Liver (tissue), 9 donors: ENCODE results near the gene LRRC49. TPM values are rescaled to one million over a fixed set of nuclear protein-coding genes. Genes with fewer than 3 reads are reported as not detected.

ENCODE experiments used
- DNase-seq: peaks from one replicate; pipeline ENCODE4 v3.0.0-alpha.2; 2017; ENCODE audit warnings: low spot score
- H3K27ac ChIP-seq, 2 donors: one replicate each; pipeline ENCODE4 v1.7.0; 2013; ENCODE audit warnings: inconsistent platforms in 2 of 2, low read length in 2 of 2, control low read depth in 1 of 2, low read depth in 1 of 2, mild to moderate bottlenecking in 1 of 2
- H3K27me3 ChIP-seq, 4 donors: one replicate each; pipeline versions ENCODE4 v1.6.1 to v1.7.0; 2013; ENCODE audit warnings: low read length in 3 of 4, inconsistent platforms in 1 of 4, mild to moderate bottlenecking in 1 of 4, moderate library complexity in 1 of 4; ENCODE audit not compliant: control insufficient read depth in 4 of 4, insufficient read depth in 4 of 4
- H3K36me3 ChIP-seq, 4 donors: one replicate each; pipeline versions ENCODE4 v1.6.1 to v1.7.0; 2013; ENCODE audit warnings: low read length in 3 of 4, mild to moderate bottlenecking in 3 of 4, low read depth in 1 of 4, moderate library complexity in 1 of 4; ENCODE audit not compliant: control insufficient read depth in 4 of 4, insufficient read depth in 3 of 4
- H3K4me1 ChIP-seq, 4 donors: one replicate each; pipeline versions ENCODE4 v1.6.1 to v1.7.0; 2013; ENCODE audit warnings: low read length in 3 of 4, mild to moderate bottlenecking in 3 of 4, moderate library complexity in 1 of 4; ENCODE audit not compliant: control insufficient read depth in 4 of 4, insufficient read depth in 4 of 4
- H3K4me3 ChIP-seq, 3 donors: one replicate each; pipeline versions ENCODE4 v1.6.1 to v1.7.0; 2013; ENCODE audit warnings: low read length in 3 of 3, control low read depth in 1 of 3, low read depth in 1 of 3, mild to moderate bottlenecking in 1 of 3
- H3K9ac ChIP-seq, 2 donors: one replicate each; pipeline ENCODE4 v1.7.0; 2013; ENCODE audit warnings: low read length in 2 of 2, mild to moderate bottlenecking in 2 of 2, moderate library complexity in 2 of 2, control low read depth in 1 of 2, low read depth in 1 of 2
- H3K9me3 ChIP-seq, 4 donors: one replicate each; pipeline versions ENCODE4 v1.6.1 to v1.7.0; 2013; ENCODE audit warnings: low read length in 3 of 4; ENCODE audit not compliant: control insufficient read depth in 4 of 4
- CTCF ChIP-seq: fragments of 150-350 bp; IDR thresholded peaks from 2 replicates; pipeline ENCODE4 v1.5.1; 2017; ENCODE audit warnings: improper control_type of control experiment, low read depth, low read length; ENCODE audit not compliant: missing input control
- EGR1 ChIP-seq, 2 donors: IDR thresholded peaks; 2 replicates each; pipeline ENCODE4 v1.6.1; 2016 to 2018; ENCODE audit warnings: antibody characterized with exemption in 2 of 2, low read depth in 2 of 2
- FOXA1 ChIP-seq: IDR thresholded peaks from 2 replicates; pipeline ENCODE4 v1.6.1; 2016; ENCODE audit warnings: antibody characterized with exemption
- FOXA2 ChIP-seq: IDR thresholded peaks from 2 replicates; pipeline ENCODE4 v1.6.1; 2016; ENCODE audit warnings: antibody characterized with exemption
- GABPA ChIP-seq, 2 donors: IDR thresholded peaks in 1 of 2; conservative IDR thresholded peaks in 1 of 2; 2 replicates each; pipeline ENCODE4 v1.6.1; 2016; ENCODE audit warnings: antibody characterized with exemption in 2 of 2, mild to moderate bottlenecking in 1 of 2, moderate library complexity in 1 of 2
- HNF4A ChIP-seq, 2 donors: conservative IDR thresholded peaks; 2 replicates each; pipeline ENCODE4 v1.6.1; 2016; ENCODE audit warnings: antibody characterized with exemption in 2 of 2, mild to moderate bottlenecking in 2 of 2
- HNF4G ChIP-seq: IDR thresholded peaks from 2 replicates; pipeline ENCODE4 v1.6.1; 2016; ENCODE audit warnings: antibody characterized with exemption
- JUND ChIP-seq, 2 donors: IDR thresholded peaks; 2 replicates each; pipeline ENCODE4 v1.6.1; 2016; ENCODE audit warnings: antibody characterized with exemption in 2 of 2
- MAX ChIP-seq: IDR thresholded peaks from 2 replicates; pipeline ENCODE4 v1.6.1; 2016; ENCODE audit warnings: antibody characterized with exemption
- NR2F2 ChIP-seq: IDR thresholded peaks from 2 replicates; pipeline ENCODE4 v1.6.1; 2016; ENCODE audit warnings: antibody characterized with exemption
- RAD21 ChIP-seq, 2 donors: IDR thresholded peaks; 2 replicates each; pipeline ENCODE4 v1.6.1; 2016; ENCODE audit warnings: antibody characterized with exemption in 2 of 2, mild to moderate bottlenecking in 2 of 2
- REST ChIP-seq: IDR thresholded peaks from 2 replicates; pipeline ENCODE4 v1.6.1; 2016; ENCODE audit warnings: antibody characterized with exemption, mild to moderate bottlenecking
- RXRA ChIP-seq, 2 donors: IDR thresholded peaks; 2 replicates each; pipeline ENCODE4 v1.6.1; 2017 to 2018; ENCODE audit warnings: antibody characterized with exemption in 2 of 2, mild to moderate bottlenecking in 1 of 2
- SP1 ChIP-seq: IDR thresholded peaks from 2 replicates; pipeline ENCODE4 v1.6.1; 2018; ENCODE audit warnings: antibody characterized with exemption, mild to moderate bottlenecking
- TAF1 ChIP-seq: conservative IDR thresholded peaks from 2 replicates; pipeline ENCODE4 v1.6.1; 2016; ENCODE audit warnings: antibody characterized with exemption, mild to moderate bottlenecking
- YY1 ChIP-seq: IDR thresholded peaks from 2 replicates; pipeline ENCODE4 v1.6.1; 2016; ENCODE audit warnings: antibody characterized with exemption, mild to moderate bottlenecking
- WGBS: extraction: QIAGEN DNeasy Blood & Tissue Kit; methylation state at CpG from one replicate; pipeline ENCODE4 v1.1.7; 2013; 5-methylcytosine and 5-hydroxymethylcytosine counted together
- polyA plus RNA-seq, 2 donors: library from polyadenylated mRNA; stranded (reverse) in 1 of 2; unstranded in 1 of 2; fragments of 200-250 nt in 1 of 2; fragments of >200 nt in 1 of 2; fragmentation: Nextera tagmentation in 1 of 2; extraction: Ambion mirVana in 1 of 2; gene quantifications; one replicate each; pipeline versions ENCODE4 v1.2.1 to v1.2.3, GENCODE V29; 2013 to 2015
- total RNA-seq, 2 donors: library from RNA; depleted of rRNA; stranded (reverse); fragments of >200 nt; gene quantifications; one replicate each; pipeline ENCODE4 v1.2.3, GENCODE V29; 2014
- TF ChIP-seq, protein P1 (sequence below): IDR thresholded peaks from 2 replicates; pipeline ENCODE4 v1.6.1; 2016; ENCODE audit warnings: antibody characterized with exemption
- TF ChIP-seq, protein P2 (sequence below): IDR thresholded peaks from 2 replicates; pipeline ENCODE4 v1.6.1; 2016; ENCODE audit warnings: antibody characterized with exemption
- donor health status: healthy.
- donor health status: healthy.
- donor health status: healthy.
- donor health status: healthy.
- donor health status: healthy.

The LRRC49 gene, protein sequence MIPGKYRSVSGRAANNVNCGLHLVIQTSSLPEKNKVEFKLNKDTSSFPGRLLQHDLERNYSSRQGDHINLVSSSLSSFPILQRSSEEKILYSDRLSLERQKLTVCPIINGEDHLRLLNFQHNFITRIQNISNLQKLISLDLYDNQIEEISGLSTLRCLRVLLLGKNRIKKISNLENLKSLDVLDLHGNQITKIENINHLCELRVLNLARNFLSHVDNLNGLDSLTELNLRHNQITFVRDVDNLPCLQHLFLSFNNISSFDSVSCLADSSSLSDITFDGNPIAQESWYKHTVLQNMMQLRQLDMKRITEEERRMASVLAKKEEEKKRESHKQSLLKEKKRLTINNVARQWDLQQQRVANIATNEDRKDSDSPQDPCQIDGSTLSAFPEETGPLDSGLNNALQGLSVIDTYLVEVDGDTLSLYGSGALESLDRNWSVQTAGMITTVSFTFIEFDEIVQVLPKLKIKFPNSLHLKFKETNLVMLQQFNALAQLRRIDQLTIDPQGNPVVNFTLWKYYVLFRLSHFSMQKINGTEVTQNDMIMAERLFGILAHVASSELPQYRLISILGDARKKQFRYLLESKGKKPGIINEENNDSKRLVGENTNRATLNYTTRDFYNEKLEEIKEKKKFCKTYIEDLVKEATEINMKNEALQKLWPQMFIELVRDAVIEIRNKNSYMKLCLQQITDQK
- total RNA-seq (1 to 10 TPM in 1 of 2 donors, under 1 TPM in 1; 0.33 to 1.1 TPM), polyA plus RNA-seq (under 1 TPM; 0.20 to 0.29 TPM)

- Histone ChIP-seq H3K27me3 (no peaks in the 10 kb centered on the region), H3K9ac (no peak within 1 kb of the TSS), H3K36me3 (no peaks in the 10 kb centered on the region), H3K4me1 (peaks cover 3 to 23% (median 13%) of the 10 kb centered on the region in 4 donors), H3K27ac (peak within 1 kb of the TSS; percentile 2 to 11), H3K4me3 (peak within 1 kb of the TSS; percentile 60 to 82 (median 62)), H3K9me3 (no peaks in the 10 kb centered on the region)
- WGBS, result under 1% methylated on average over 61 of the region's 61 CpGs
- peak; percentile 19 for TF ChIP-seq TAF1
- TF ChIP-seq HNF4A (conservative IDR thresholded peaks at IDR 0.05), result peak in 1 of 2 donors; percentile 12
- no peak for TF ChIP-seq FOXA2
- no peak for TF ChIP-seq SP1
- TF ChIP-seq CTCF, result no peak
- TF ChIP-seq, protein P1, sequence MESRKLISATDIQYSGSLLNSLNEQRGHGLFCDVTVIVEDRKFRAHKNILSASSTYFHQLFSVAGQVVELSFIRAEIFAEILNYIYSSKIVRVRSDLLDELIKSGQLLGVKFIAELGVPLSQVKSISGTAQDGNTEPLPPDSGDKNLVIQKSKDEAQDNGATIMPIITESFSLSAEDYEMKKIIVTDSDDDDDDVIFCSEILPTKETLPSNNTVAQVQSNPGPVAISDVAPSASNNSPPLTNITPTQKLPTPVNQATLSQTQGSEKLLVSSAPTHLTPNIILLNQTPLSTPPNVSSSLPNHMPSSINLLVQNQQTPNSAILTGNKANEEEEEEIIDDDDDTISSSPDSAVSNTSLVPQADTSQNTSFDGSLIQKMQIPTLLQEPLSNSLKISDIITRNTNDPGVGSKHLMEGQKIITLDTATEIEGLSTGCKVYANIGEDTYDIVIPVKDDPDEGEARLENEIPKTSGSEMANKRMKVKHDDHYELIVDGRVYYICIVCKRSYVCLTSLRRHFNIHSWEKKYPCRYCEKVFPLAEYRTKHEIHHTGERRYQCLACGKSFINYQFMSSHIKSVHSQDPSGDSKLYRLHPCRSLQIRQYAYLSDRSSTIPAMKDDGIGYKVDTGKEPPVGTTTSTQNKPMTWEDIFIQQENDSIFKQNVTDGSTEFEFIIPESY, result no peak
- TF ChIP-seq NR2F2, result peak; percentile 72
- TF ChIP-seq, protein P2, sequence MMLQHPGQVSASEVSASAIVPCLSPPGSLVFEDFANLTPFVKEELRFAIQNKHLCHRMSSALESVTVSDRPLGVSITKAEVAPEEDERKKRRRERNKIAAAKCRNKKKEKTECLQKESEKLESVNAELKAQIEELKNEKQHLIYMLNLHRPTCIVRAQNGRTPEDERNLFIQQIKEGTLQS, result no peak
- no peak for TF ChIP-seq JUND (IDR thresholded peaks at IDR 0.05)
- TF ChIP-seq FOXA1, result no peak
- TF ChIP-seq EGR1 (IDR thresholded peaks at IDR 0.05; ENCODE audit: low read depth in 2 of 2), result no peak
- no peak for TF ChIP-seq REST
- TF ChIP-seq HNF4G, result no peak
- peak; percentile 85 to 94 for TF ChIP-seq RXRA (IDR thresholded peaks at IDR 0.05)
- TF ChIP-seq GABPA (IDR thresholded peaks at IDR 0.05 in 1 of 2, conservative IDR thresholded peaks at IDR 0.05 in 1 of 2), result peak; percentile 94 to 96
- peak; percentile 80 for TF ChIP-seq YY1
- no peak for TF ChIP-seq MAX
- peak in 1 of 2 donors; percentile 3 for TF ChIP-seq RAD21 (IDR thresholded peaks at IDR 0.05)
- peak; percentile 76 for DNase-seq
Observed at GRCh38 chr15:70892002-70892911, at the start of gene LRRC49, which contains the start of gene THAP10. TSS of gene LRRC49 (plus strand) at chr15:70892826. CDS start at chr15:70892895, 69 bp downstream. TSS of gene THAP10 (minus strand) at chr15:70892433. CDS start at chr15:70892272, 161 bp downstream.
